CD4-positive, alpha-beta T cell treated with Interleukin-15 for 1 hour (primary cell): ENCODE results near the gene ABHD14A.
A peak's percentile ranks its signal among the peaks of the same experiment; 100 is the strongest.

ENCODE experiments used
- DNase-seq: peaks from one replicate; pipeline ENCODE4 v3.0.0-alpha.2; 2020

Gene ABHD14A

DNA sequence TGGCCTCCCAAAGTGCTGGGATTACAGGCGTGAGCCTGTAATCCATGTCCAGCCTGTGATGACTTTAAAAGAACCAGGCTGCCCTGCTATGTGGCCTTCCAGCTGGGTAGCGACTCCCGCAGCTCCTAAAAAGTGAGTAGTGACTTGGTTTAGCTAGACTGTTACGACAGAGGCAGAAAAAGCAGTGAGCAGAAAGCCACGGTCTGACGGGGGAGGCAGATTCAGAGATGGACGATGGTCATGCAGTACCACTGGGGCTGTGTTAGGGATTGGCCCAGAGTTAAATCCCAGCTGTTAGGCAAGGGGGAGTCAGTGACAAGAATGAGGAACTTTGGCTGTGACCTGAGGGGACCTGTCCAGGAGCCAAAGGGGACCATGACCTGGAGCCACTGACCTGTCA lies 23.9 kb downstream of the ABHD14A start:
- no peak for DNase-seq

GRCh38 chr3:51999846-52000245 lies 25.0 kb downstream of the ABHD14A start:
- no peak for DNase-seq

GRCh38 chr3:52001443-52001974 lies 26.6 kb downstream of the ABHD14A start:
- DNase-seq = peak; percentile 84

GRCh38 chr3:52002748-52003147 lies 27.9 kb downstream of the ABHD14A start:
- DNase-seq = no peak

GRCh38 chr3:52004163-52004787 lies 29.4 kb downstream of the ABHD14A start:
- DNase-seq = no peak

DNA sequence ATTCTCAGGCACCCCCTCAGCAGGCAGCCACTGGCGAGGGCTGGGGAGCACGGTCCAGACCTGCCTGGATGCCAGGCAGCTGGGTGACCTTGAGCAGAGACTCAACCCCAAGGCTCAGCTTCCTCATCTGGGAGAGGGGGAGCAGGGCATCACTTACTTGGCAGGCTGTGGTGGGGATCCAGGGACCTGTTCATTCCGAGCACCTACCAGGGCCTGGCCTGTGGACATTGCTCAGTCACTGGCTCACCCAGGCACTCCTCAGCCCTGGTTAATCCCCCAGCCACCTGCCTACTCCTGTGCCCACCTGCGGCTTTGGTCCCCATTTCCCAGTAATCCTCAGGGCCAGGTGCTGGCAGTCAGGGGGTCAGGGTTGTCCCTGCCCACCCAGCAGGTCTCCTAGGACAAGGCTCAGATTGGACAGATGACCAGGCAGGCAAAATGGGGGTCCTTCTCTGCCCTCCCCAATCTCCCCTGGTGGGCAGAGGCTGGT lies 30.1 kb downstream of the ABHD14A start:
- no peak for DNase-seq

- DNase-seq = no peak
Observed at GRCh38 chr3:52005571-52005986, 30.7 kb downstream of the ABHD14A start.

- no peak for DNase-seq
Observed at GRCh38 chr3:52006017-52006819, 31.4 kb downstream of the ABHD14A start.

- DNase-seq = no peak
Observed at GRCh38 chr3:52006820-52007133, 31.9 kb downstream of the ABHD14A start.

GRCh38 chr3:52007291-52007690 lies 32.4 kb downstream of the ABHD14A start:
- DNase-seq = no peak

GRCh38 chr3:52010431-52010830 lies 35.6 kb downstream of the ABHD14A start:
- no peak for DNase-seq

DNA sequence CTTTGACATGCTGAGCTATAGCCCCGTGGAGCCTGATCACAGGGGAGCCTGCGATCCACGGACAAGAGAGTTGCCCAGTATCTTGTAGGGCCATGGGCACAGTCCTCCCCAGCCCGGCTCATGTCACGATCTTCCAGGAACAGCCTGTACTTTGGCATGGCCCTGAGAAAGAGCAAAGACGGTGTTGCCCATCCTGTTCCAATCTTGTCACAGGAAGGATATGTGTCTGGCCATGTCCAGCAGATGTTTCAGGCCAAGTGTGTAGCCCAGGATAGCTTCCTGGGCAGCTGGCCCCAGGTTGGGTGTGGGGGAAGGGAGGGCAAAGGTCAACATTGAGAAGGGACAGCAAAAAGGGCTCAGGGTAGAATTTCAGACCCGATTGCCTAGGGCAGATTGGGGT lies 37.8 kb downstream of the ABHD14A start:
- no peak for DNase-seq

DNA sequence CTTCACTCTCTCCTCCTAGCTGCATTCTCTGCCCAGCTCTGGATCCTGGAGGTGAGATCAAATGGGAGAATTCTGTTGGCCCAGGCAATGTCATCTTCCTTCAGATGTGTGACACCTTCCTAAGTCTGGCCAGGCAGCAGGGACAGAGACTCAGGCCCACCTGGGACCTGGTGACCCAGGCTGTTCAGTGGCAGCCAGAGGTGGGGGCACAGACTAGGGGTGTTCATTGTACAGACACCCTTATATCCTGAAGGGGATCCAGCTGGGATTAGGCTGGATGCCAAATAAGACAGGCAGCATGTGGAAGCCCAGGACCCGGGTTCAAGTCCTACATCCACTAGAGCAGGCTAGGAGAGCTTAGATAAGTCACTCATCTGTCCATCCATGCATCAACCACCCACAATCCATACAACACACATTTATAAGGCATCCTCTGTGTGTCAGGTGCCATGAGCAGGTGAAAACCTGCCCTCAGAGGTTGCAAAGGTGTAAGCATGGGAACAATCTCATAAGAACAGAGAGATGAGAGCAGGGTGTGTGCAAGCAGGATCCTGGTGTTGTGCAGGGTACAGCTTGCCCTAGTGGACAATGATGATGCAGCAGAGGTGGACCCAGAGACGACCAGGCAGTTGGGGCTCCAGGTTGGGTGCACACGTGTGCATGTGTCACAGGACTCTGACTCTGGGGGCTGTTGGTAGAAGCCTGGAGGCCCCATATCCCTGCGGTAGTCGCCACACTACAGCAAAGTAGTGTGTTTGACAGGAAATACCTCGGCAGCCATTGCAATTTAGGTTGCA lies 39.1 kb downstream of the ABHD14A start:
- DNase-seq = no peak

DNA sequence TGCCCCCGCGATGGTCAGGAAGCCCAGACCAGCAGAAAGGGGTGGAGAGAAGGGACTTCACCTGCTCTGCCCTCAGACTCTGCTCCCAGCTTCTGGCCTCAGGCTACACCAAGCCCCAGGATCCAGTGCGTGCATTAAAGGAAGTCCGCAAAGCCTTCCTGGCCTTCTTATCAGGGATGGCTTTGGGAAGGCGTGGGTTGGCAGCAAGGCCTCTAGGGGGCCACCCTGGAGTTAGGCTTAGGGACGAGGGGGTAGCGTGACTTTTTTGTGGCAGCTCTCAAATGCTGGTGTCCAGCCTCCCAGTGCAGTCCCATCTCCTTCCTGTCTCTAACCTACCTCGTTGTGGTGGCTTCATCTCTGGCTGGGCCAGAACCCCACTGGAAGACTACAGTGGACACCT lies 39.7 kb downstream of the ABHD14A start:
- DNase-seq = no peak

- DNase-seq = no peak
Observed at GRCh38 chr3:52015438-52016228, 40.8 kb downstream of the ABHD14A start.

DNA sequence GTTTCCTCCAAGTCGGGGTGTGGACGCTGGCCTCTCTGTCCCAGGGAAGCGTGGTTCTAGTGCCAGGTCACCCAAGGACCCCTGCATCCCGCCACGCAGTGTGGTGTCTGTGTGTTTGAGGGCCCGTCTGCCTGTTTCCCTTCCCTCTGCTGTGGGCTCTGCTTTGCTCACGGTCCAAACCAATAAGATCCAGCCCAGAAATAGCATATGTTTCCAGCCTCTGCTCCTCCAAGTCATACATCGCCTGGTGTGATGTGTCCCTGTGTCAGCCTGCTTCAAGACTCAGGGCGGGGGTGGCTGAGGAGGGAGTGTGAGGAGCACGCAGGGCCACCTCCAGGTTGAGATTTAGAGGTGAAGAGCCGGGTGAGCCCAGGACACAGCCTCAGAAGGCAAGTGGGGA lies 42.7 kb downstream of the ABHD14A start:
- DNase-seq = no peak

DNA sequence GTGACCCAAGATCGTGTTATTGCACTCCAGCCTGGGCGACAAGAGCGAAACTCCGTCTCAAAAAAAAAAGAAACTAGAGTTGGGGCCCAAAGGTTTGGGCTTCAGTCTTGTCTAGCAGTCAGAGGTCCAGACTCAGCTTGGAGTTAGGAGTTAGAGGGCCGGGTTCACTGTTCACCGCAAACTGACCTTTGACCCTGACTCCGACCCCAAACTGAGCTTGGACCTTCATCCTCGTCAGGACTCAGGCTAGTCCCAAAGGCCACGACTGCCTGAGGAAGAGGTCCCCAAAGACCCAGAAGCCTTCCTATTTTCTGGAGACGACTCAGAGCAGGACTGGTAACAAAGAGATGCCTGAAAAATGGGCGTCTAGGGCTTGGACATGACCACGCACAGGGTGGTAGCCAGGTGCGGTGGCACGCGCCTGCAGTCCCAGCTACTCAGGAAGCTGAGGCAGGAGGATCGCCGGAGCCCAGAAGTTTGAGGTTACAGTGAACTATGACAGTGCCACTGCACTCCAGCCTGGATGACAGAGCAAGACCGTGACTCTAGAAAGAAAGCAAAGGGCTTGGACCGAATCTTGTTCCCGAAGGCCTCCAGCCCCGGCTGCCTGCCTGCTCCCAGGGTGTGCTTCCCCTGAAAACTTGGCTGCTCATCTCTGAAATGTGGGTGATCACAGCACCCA lies 43.6 kb downstream of the ABHD14A start:
- no peak for DNase-seq

DNA sequence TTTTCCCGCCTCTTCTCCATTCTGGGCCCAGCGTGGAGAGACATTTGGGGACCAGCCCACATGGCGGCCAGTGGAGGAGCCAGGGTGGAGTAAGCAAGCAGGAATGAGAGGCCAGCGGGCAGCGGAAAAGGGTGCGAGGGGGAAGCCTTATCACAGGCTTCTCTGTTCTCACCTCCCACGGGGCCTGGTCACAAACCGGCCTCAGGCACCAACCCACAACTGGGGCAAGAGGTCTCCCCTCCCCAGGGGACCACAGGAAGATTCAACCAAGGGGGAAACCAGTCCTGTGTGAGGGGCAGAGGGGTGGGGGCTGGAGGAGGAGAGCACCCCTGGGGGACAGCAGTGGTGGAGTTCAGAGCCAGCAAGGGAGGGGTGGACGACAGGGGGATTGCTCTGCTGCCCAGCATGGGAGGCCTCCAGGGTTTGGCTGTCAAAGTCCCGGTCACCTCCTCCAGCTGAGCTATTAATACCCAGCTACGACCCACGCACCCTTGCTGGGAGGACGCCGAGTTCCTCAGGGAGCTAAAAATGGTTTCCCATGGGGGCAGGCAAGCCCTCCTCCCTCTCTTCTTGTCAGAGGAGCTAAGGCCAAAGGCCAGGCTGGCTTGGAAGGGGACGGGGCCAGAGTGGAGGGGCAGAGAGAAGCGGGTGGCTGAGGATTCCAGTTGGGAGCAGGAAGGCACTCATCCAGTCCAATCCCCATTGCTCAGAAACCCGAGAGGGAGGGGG lies 44.7 kb downstream of the ABHD14A start:
- DNase-seq = no peak

- DNase-seq = no peak
Observed at GRCh38 chr3:52020796-52021195, 45.9 kb downstream of the ABHD14A start.

- no peak for DNase-seq
Observed at GRCh38 chr3:52021489-52022268, 46.8 kb downstream of the ABHD14A start.
